ENCODE data around the gene KRTAP13-2. TPM values are rescaled to one million over a fixed set of nuclear protein-coding genes. Genes with fewer than 3 reads are reported as not detected.

The KRTAP13-2 gene
- total RNA-seq, 2 experiments from 2014 or later = not detected

- DNase-seq = no peak
- Mint-ChIP-seq H3K9me3 (no peaks in the 10 kb centered on the region), H3K27ac (no peak overlapping the region), H3K27me3 (peaks cover 6% of the 10 kb centered on the region), H3K36me3 (no peaks in the 10 kb centered on the region), H3K4me3 (no peak overlapping the region), H3K4me1 (no peaks in the 10 kb centered on the region)
Observed at GRCh38 chr21:30337772-30338171, 34.3 kb downstream of the KRTAP13-2 start.

- no peak within 1 kb of the TSS for H3K27ac Mint-ChIP-seq
- H3K4me3 Mint-ChIP-seq = no peak within 1 kb of the TSS
- H3K27me3 Mint-ChIP-seq = peaks cover 5% of the 10 kb centered on the region
- no peak for DNase-seq
- no peaks in the 10 kb centered on the region for H3K9me3 Mint-ChIP-seq
- no peaks in the 10 kb centered on the region for H3K4me1 Mint-ChIP-seq
- no peaks in the 10 kb centered on the region for H3K36me3 Mint-ChIP-seq
Observed at GRCh38 chr21:30337276-30337744, 34.8 kb downstream of the KRTAP13-2 start, which contains the start of gene KRTAP27-1. TSS of gene KRTAP27-1 (minus strand) at chr21:30337694. CDS start at chr21:30337668, 26 bp downstream.

- H3K9me3 Mint-ChIP-seq = no peaks in the 10 kb centered on the region
- H3K27ac Mint-ChIP-seq = no peak overlapping the region
- no peaks in the 10 kb centered on the region for H3K36me3 Mint-ChIP-seq
- no peaks in the 10 kb centered on the region for H3K27me3 Mint-ChIP-seq
- no peaks in the 10 kb centered on the region for H3K4me1 Mint-ChIP-seq
- H3K4me3 Mint-ChIP-seq = no peak overlapping the region
- DNase-seq = no peak
Observed at GRCh38 chr21:30336596-30336995, 35.5 kb downstream of the KRTAP13-2 start.

- Mint-ChIP-seq H3K27ac (no peak overlapping the region), H3K36me3 (no peaks in the 10 kb centered on the region), H3K4me1 (no peaks in the 10 kb centered on the region), H3K27me3 (no peaks in the 10 kb centered on the region), H3K9me3 (no peaks in the 10 kb centered on the region), H3K4me3 (no peak overlapping the region)
- DNase-seq = no peak
Observed at GRCh38 chr21:30333736-30334135, 38.3 kb downstream of the KRTAP13-2 start.

- H3K27ac Mint-ChIP-seq = no peak overlapping the region
- H3K36me3 Mint-ChIP-seq = no peaks in the 10 kb centered on the region
- no peaks in the 10 kb centered on the region for H3K27me3 Mint-ChIP-seq
- no peak overlapping the region for H3K4me3 Mint-ChIP-seq
- no peaks in the 10 kb centered on the region for H3K9me3 Mint-ChIP-seq
- H3K4me1 Mint-ChIP-seq = no peaks in the 10 kb centered on the region
- no peak for DNase-seq
Observed at GRCh38 chr21:30332681-30333080, 39.4 kb downstream of the KRTAP13-2 start.

- Mint-ChIP-seq H3K36me3 (no peaks in the 10 kb centered on the region), H3K27me3 (peaks cover 5% of the 10 kb centered on the region), H3K4me1 (no peaks in the 10 kb centered on the region), H3K4me3 (no peak overlapping the region), H3K27ac (no peak overlapping the region), H3K9me3 (peaks cover 11% of the 10 kb centered on the region)
- DNase-seq = no peak
Observed at GRCh38 chr21:30329203-30329875, 42.7 kb downstream of the KRTAP13-2 start.

GRCh38 chr21:30326390-30326789 is 45.7 kb downstream of the KRTAP13-2 start:
- Mint-ChIP-seq H3K4me3 (no peak overlapping the region), H3K9me3 (peaks cover 11% of the 10 kb centered on the region), H3K27me3 (peaks cover 5% of the 10 kb centered on the region), H3K27ac (no peak overlapping the region), H3K4me1 (no peaks in the 10 kb centered on the region), H3K36me3 (no peaks in the 10 kb centered on the region)
- no peak for DNase-seq

Other genes with a start within 250 kb of the KRTAP13-2 start
- not detected for gene CLDN17, start 205.5 kb downstream of the KRTAP13-2 start, total RNA-seq
- not detected for gene CLDN8, start 156.2 kb downstream of the KRTAP13-2 start, total RNA-seq
- not detected for gene KRTAP24-1, start 89.3 kb downstream of the KRTAP13-2 start, total RNA-seq
- gene KRTAP25-1, start 82.8 kb downstream of the KRTAP13-2 start, total RNA-seq = not detected
- not detected for gene KRTAP26-1, start 52.0 kb downstream of the KRTAP13-2 start, total RNA-seq
- not detected for gene KRTAP27-1, start 34.6 kb downstream of the KRTAP13-2 start, total RNA-seq
- not detected for gene KRTAP23-1, start 23.7 kb downstream of the KRTAP13-2 start, total RNA-seq
- gene KRTAP13-1, start 23.8 kb upstream of the KRTAP13-2 start, total RNA-seq = not detected
- not detected for gene KRTAP13-3, start 53.7 kb upstream of the KRTAP13-2 start, total RNA-seq
- gene KRTAP13-4, start 57.9 kb upstream of the KRTAP13-2 start, total RNA-seq = not detected
- gene KRTAP15-1, start 68.0 kb upstream of the KRTAP13-2 start, total RNA-seq = not detected
- gene KRTAP19-1, start 108.1 kb upstream of the KRTAP13-2 start, total RNA-seq = not detected
- gene KRTAP19-2, start 115.2 kb upstream of the KRTAP13-2 start, total RNA-seq = not detected
- not detected for gene KRTAP19-3, start 119.7 kb upstream of the KRTAP13-2 start, total RNA-seq
- gene KRTAP19-4, start 124.9 kb upstream of the KRTAP13-2 start, total RNA-seq = not detected
- not detected for gene KRTAP19-5, start 129.9 kb upstream of the KRTAP13-2 start, total RNA-seq
- not detected for gene KRTAP19-6, start 169.6 kb upstream of the KRTAP13-2 start, total RNA-seq
- not detected for gene KRTAP19-7, start 189.0 kb upstream of the KRTAP13-2 start, total RNA-seq
- not detected for gene KRTAP22-2, start 218.1 kb upstream of the KRTAP13-2 start, total RNA-seq
- gene KRTAP6-3, start 220.2 kb upstream of the KRTAP13-2 start, total RNA-seq = not detected
- not detected for gene KRTAP6-2, start 226.6 kb upstream of the KRTAP13-2 start, total RNA-seq
- gene KRTAP22-1, start 228.8 kb upstream of the KRTAP13-2 start, total RNA-seq = not detected
- gene KRTAP6-1, start 241.7 kb upstream of the KRTAP13-2 start, total RNA-seq = not detected
- gene KRTAP20-1, start 244.2 kb upstream of the KRTAP13-2 start, total RNA-seq = not detected
- gene KRTAP20-4, start 248.4 kb upstream of the KRTAP13-2 start, total RNA-seq = not detected

All from activated naive CD8-positive, alpha-beta T cell treated with anti-CD3 and anti-CD28 coated beads for 36 hours (primary cell).